Measurements from ENCODE around the gene SPATA3. TPM values are rescaled to one million over a fixed set of nuclear protein-coding genes. Genes with fewer than 3 reads are reported as not detected.

The SPATA3 gene
- total and polyA plus RNA-seq, 2 of the 13 experiments (the other 11 are each of a cell fraction or from before 2014, with no cell fraction given): not detected

DNA sequence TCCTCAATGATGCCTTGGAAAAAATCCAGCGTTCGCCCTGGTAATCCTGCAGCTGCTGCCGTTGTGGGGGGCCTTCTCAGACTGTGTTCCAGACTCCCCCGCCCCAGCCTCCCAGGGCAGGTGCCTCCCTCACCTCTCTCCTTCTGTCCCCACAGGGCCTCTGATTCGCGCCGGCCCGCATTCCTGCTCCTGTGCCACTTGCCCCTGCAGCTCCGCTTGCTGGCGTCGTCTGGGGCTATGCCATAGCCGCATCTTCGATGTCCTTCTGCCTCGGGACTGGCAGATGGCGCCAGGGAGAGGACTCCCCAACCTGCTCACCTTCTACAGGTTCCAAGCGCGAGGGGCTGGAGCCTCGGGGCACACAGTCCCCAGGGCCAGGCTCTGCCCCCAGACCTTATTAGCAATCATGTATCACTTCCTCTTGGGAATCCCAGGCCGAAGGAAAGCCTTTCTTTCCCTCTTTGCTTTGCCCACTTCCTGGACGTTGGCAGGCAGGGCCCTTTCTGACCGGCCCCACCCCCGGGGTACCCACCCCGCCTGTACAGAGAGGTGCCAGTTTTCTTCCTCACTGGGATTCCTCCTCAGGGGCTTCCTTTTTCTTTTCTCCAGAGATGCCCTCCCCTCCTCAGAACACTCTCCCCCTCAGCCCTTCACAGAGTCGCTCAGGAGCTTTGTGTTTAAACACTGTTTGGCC is 4.4 kb downstream of the SPATA3 start (continued):
- TF ChIP-seq, protein P1, sequence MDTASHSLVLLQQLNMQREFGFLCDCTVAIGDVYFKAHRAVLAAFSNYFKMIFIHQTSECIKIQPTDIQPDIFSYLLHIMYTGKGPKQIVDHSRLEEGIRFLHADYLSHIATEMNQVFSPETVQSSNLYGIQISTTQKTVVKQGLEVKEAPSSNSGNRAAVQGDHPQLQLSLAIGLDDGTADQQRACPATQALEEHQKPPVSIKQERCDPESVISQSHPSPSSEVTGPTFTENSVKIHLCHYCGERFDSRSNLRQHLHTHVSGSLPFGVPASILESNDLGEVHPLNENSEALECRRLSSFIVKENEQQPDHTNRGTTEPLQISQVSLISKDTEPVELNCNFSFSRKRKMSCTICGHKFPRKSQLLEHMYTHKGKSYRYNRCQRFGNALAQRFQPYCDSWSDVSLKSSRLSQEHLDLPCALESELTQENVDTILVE (CRISPR knock-in tag; IDR thresholded peaks at IDR 0.05): no peak
- TF ChIP-seq SATB2 (CRISPR knock-in tag; IDR thresholded peaks at IDR 0.05) (no peak), KAT8 (CRISPR knock-in tag; IDR thresholded peaks at IDR 0.05) (no peak), KMT2B (CRISPR knock-in tag; IDR thresholded peaks at IDR 0.05) (no peak), FLYWCH1 (CRISPR knock-in tag; IDR thresholded peaks at IDR 0.05) (no peak), ZNF20 (CRISPR knock-in tag; IDR thresholded peaks at IDR 0.05) (no peak), IKZF4 (CRISPR knock-in tag; IDR thresholded peaks at IDR 0.05; ENCODE audit: borderline replicate concordance, low read depth, not compliant biosample characterization) (no peak), GPN1 (CRISPR knock-in tag; IDR thresholded peaks at IDR 0.05; ENCODE audit: borderline replicate concordance) (no peak), BORCS8-MEF2B (CRISPR knock-in tag; IDR thresholded peaks at IDR 0.05) (0 out of 2 replicates have a peak, but pooled peaks have one; percentile 28), ZNF605 (CRISPR knock-in tag; IDR thresholded peaks at IDR 0.05) (no peak), MAZ (IDR thresholded peaks at IDR 0.05; ENCODE audit: borderline replicate concordance, low read depth, low read length) (no peak), MAZ (CRISPR knock-in tag; IDR thresholded peaks at IDR 0.05; ENCODE audit: low read depth) (no peak; the same call in 1 of the 2 replicates), XRCC5 (optimal IDR thresholded peaks at IDR 0.05; ENCODE audit: low read length) (no peak), ZNF776 (CRISPR knock-in tag; IDR thresholded peaks at IDR 0.05) (no peak)
- TF ChIP-seq, protein P2, sequence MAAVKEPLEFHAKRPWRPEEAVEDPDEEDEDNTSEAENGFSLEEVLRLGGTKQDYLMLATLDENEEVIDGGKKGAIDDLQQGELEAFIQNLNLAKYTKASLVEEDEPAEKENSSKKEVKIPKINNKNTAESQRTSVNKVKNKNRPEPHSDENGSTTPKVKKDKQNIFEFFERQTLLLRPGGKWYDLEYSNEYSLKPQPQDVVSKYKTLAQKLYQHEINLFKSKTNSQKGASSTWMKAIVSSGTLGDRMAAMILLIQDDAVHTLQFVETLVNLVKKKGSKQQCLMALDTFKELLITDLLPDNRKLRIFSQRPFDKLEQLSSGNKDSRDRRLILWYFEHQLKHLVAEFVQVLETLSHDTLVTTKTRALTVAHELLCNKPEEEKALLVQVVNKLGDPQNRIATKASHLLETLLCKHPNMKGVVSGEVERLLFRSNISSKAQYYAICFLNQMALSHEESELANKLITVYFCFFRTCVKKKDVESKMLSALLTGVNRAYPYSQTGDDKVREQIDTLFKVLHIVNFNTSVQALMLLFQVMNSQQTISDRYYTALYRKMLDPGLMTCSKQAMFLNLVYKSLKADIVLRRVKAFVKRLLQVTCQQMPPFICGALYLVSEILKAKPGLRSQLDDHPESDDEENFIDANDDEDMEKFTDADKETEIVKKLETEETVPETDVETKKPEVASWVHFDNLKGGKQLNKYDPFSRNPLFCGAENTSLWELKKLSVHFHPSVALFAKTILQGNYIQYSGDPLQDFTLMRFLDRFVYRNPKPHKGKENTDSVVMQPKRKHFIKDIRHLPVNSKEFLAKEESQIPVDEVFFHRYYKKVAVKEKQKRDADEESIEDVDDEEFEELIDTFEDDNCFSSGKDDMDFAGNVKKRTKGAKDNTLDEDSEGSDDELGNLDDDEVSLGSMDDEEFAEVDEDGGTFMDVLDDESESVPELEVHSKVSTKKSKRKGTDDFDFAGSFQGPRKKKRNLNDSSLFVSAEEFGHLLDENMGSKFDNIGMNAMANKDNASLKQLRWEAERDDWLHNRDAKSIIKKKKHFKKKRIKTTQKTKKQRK (IDR thresholded peaks at IDR 0.05; ENCODE audit: low read length): no peak
- TF ChIP-seq, protein P3, sequence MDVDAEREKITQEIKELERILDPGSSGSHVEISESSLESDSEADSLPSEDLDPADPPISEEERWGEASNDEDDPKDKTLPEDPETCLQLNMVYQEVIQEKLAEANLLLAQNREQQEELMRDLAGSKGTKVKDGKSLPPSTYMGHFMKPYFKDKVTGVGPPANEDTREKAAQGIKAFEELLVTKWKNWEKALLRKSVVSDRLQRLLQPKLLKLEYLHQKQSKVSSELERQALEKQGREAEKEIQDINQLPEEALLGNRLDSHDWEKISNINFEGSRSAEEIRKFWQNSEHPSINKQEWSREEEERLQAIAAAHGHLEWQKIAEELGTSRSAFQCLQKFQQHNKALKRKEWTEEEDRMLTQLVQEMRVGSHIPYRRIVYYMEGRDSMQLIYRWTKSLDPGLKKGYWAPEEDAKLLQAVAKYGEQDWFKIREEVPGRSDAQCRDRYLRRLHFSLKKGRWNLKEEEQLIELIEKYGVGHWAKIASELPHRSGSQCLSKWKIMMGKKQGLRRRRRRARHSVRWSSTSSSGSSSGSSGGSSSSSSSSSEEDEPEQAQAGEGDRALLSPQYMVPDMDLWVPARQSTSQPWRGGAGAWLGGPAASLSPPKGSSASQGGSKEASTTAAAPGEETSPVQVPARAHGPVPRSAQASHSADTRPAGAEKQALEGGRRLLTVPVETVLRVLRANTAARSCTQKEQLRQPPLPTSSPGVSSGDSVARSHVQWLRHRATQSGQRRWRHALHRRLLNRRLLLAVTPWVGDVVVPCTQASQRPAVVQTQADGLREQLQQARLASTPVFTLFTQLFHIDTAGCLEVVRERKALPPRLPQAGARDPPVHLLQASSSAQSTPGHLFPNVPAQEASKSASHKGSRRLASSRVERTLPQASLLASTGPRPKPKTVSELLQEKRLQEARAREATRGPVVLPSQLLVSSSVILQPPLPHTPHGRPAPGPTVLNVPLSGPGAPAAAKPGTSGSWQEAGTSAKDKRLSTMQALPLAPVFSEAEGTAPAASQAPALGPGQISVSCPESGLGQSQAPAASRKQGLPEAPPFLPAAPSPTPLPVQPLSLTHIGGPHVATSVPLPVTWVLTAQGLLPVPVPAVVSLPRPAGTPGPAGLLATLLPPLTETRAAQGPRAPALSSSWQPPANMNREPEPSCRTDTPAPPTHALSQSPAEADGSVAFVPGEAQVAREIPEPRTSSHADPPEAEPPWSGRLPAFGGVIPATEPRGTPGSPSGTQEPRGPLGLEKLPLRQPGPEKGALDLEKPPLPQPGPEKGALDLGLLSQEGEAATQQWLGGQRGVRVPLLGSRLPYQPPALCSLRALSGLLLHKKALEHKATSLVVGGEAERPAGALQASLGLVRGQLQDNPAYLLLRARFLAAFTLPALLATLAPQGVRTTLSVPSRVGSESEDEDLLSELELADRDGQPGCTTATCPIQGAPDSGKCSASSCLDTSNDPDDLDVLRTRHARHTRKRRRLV (CRISPR knock-in tag; IDR thresholded peaks at IDR 0.05): no peak
- TF ChIP-seq, protein P4, sequence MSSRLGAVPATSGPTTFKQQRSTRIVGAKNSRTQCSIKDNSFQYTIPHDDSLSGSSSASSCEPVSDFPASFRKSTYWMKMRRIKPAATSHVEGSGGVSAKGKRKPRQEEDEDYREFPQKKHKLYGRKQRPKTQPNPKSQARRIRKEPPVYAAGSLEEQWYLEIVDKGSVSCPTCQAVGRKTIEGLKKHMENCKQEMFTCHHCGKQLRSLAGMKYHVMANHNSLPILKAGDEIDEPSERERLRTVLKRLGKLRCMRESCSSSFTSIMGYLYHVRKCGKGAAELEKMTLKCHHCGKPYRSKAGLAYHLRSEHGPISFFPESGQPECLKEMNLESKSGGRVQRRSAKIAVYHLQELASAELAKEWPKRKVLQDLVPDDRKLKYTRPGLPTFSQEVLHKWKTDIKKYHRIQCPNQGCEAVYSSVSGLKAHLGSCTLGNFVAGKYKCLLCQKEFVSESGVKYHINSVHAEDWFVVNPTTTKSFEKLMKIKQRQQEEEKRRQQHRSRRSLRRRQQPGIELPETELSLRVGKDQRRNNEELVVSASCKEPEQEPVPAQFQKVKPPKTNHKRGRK (CRISPR knock-in tag; IDR thresholded peaks at IDR 0.05): no peak
